HCT116 (cell line): Measurements from ENCODE around the gene WSCD2. TPM values are rescaled to one million over a fixed set of nuclear protein-coding genes. Genes with fewer than 3 reads are reported as not detected.

Experiments used
- ATAC-seq: fragments of 200-7000 bp; cut with Tn5 transposase; 2 replicates; pipeline ENCODE4 v1.9.1; 2020; ENCODE audit warnings: mild to moderate bottlenecking, moderate library complexity
- BruUV-seq: library from RNA; stranded (reverse); fragments of 400-500 nt; replicated peaks from 2 replicates; lab custom pipeline; 2021; lab: Mats Ljungman, UMichigan
- CTCF ChIA-PET: fragments of 300-600 bp; sonication (Branson Sonifier 250); formaldehyde crosslinking; loops from one replicate; lab custom pipeline; 2021; ENCODE audit warnings: antibody characterized with exemption; lab: Charles Lee
- POLR2A ChIA-PET: fragments of 300-600, 350-600 bp; sonication (Branson Sonifier 250); formaldehyde crosslinking; loops from one replicate; lab custom pipeline; 2021; ENCODE audit warnings: antibody characterized with exemption; lab: Charles Lee
- RAD21 ChIA-PET, 2 experiments: fragments of 300-600 bp; sonication (Branson Sonifier 250); formaldehyde crosslinking; loops; one replicate each; lab custom pipeline; 2023; ENCODE audit warnings: low total read pairs in 2 of 2; ENCODE audit not compliant: uncharacterized antibody in 2 of 2, unreplicated experiment in 2 of 2, low non-redundant PET in 1 of 2; lab: Charles Lee
- DNase-seq: peaks from one replicate; pipeline ENCODE4 v3.0.0-alpha.2; 2010; ENCODE audit warnings: low read depth, low spot score
- H2AFZ ChIP-seq: fragments of 200-600 bp; shearing (Covaris generic), sonication (generic); 2 replicates; pipeline ENCODE4 v1.6.1; 2017; ENCODE audit warnings: low read depth, mixed run types, mixed read lengths, antibody characterized with exemption, low read length; ENCODE audit not compliant: poor library complexity, severe bottlenecking
- H3K27ac ChIP-seq: 2 replicates; pipeline ENCODE4 v1.5.1; 2012; ENCODE audit warnings: low read depth, low read length
- H3K27me3 ChIP-seq: fragments of 200-600 bp; sonication (generic); 2 replicates; pipeline ENCODE4 v1.6.1; 2016; ENCODE audit warnings: mixed run types, low read length, mixed read lengths; ENCODE audit not compliant: insufficient read depth
- H3K36me3 ChIP-seq, 2 experiments: fragments of 200-500 bp in 1 of 2; fragments of 200-600 bp in 1 of 2; sonication (Bioruptor generic) in 1 of 2; sonication (generic) in 1 of 2; 2 replicates each; pipeline versions ENCODE4 v1.5.1 to v1.6.1; 2014 to 2016; ENCODE audit warnings: low read length in 2 of 2, inconsistent platforms in 1 of 2, mixed read lengths in 1 of 2, mixed run types in 1 of 2; ENCODE audit not compliant: insufficient read depth in 2 of 2, control insufficient read depth in 1 of 2
- H3K4me1 ChIP-seq, 2 experiments: fragments of 200-600 bp in 1 of 2; sonication (generic) in 1 of 2; 2 replicates each; pipeline versions ENCODE4 v1.5.1 to v1.6.1; 2012 to 2017; ENCODE audit warnings: low read length in 2 of 2, inconsistent platforms in 1 of 2, mild to moderate bottlenecking in 1 of 2, mixed read lengths in 1 of 2, mixed run types in 1 of 2, moderate library complexity in 1 of 2; ENCODE audit not compliant: insufficient read depth in 2 of 2, control insufficient read depth in 1 of 2
- H3K4me2 ChIP-seq: fragments of 200-600 bp; sonication (generic); 2 replicates; pipeline ENCODE4 v1.6.1; 2017; ENCODE audit warnings: mixed run types, low read length, mixed read lengths
- H3K4me3 ChIP-seq, 2 experiments: fragments of 200-600 bp in 1 of 2; sonication (generic) in 1 of 2; replicated peaks in 1 of 2; 2 replicates each; pipeline ENCODE4 v1.5.1; 2011 to 2016; ENCODE audit warnings: low read length in 2 of 2, control low read depth in 1 of 2, low read depth in 1 of 2, mild to moderate bottlenecking in 1 of 2, mixed read lengths in 1 of 2, mixed run types in 1 of 2
- H3K79me2 ChIP-seq: fragments of 200-600 bp; sonication (generic); 2 replicates; pipeline ENCODE4 v1.6.1; 2017; ENCODE audit warnings: mild to moderate bottlenecking, mixed run types, low read length, moderate library complexity, mixed read lengths; ENCODE audit not compliant: insufficient read depth
- H3K9ac ChIP-seq: fragments of 200-600 bp; sonication (generic); 2 replicates; pipeline ENCODE4 v1.6.1; 2016; ENCODE audit warnings: low read length, mixed read lengths
- H3K9me2 ChIP-seq: fragments of 200-600 bp; sonication (generic), shearing (Covaris generic); 2 replicates; pipeline ENCODE4 v1.6.1; 2017; ENCODE audit warnings: mixed run types, mild to moderate bottlenecking, moderate library complexity; ENCODE audit not compliant: insufficient read depth
- H3K9me3 ChIP-seq, 2 experiments: fragments of 200-500 bp in 1 of 2; fragments of 200-600 bp in 1 of 2; sonication (Bioruptor generic) in 1 of 2; sonication (generic) in 1 of 2; 2 replicates each; pipeline ENCODE4 v1.6.1; 2014 to 2017; ENCODE audit warnings: low read length in 2 of 2, mixed read lengths in 2 of 2, inconsistent platforms in 1 of 2, low read depth in 1 of 2, mild to moderate bottlenecking in 1 of 2, mixed run types in 1 of 2, moderate library complexity in 1 of 2; ENCODE audit not compliant: control insufficient read depth in 1 of 2, insufficient read depth in 1 of 2
- H4K20me1 ChIP-seq: fragments of 200-600 bp; sonication (generic), shearing (Covaris generic); 2 replicates; pipeline ENCODE4 v1.6.1; 2017; ENCODE audit warnings: mixed run types, mild to moderate bottlenecking, moderate library complexity; ENCODE audit not compliant: insufficient read depth
- CEBPB ChIP-seq: IDR thresholded peaks from 2 replicates; pipeline ENCODE4 v1.6.1; 2012; ENCODE audit warnings: low read depth
- EGR1 ChIP-seq: IDR thresholded peaks from 2 replicates; pipeline ENCODE4 v1.6.1; 2012; ENCODE audit warnings: low read depth
- EZH2 ChIP-seq: fragments of 200-600 bp; sonication (generic); IDR thresholded peaks from 2 replicates; pipeline ENCODE4 v1.6.1; 2017; ENCODE audit warnings: antibody characterized with exemption, mixed run types
- FOSL1 ChIP-seq: IDR thresholded peaks from 2 replicates; pipeline ENCODE4 v1.6.1; 2012; ENCODE audit warnings: low read depth
- POLR2AphosphoS5 ChIP-seq: IDR thresholded peaks from 2 replicates; pipeline ENCODE4 v1.6.1; 2011; ENCODE audit warnings: mild to moderate bottlenecking, low read depth, low read length, moderate library complexity
- SIN3A ChIP-seq: IDR thresholded peaks from 2 replicates; pipeline ENCODE4 v1.6.1; 2012; ENCODE audit warnings: low read depth
- SP1 ChIP-seq: IDR thresholded peaks from 2 replicates; pipeline ENCODE4 v1.6.1; 2012; ENCODE audit warnings: low read depth
- TCF7L2 ChIP-seq: IDR thresholded peaks from 2 replicates; pipeline ENCODE4 v1.7.0; 2011; ENCODE audit warnings: borderline replicate concordance, inconsistent platforms; ENCODE audit not compliant: insufficient read depth, insufficient read length; ENCODE audit errors: extremely low read depth
- YY1 ChIP-seq: IDR thresholded peaks from 2 replicates; pipeline ENCODE4 v1.6.1; 2011; ENCODE audit warnings: low read length, low read depth, moderate library complexity, mild to moderate bottlenecking; ENCODE audit not compliant: insufficient replicate concordance; ENCODE audit errors: extremely low read depth
- ZNF274 ChIP-seq: fragments of 200-500 bp; sonication (Bioruptor generic); IDR thresholded peaks from 2 replicates; pipeline ENCODE4 v1.6.1; 2014; ENCODE audit warnings: mild to moderate bottlenecking, low read depth, low read length, inconsistent platforms
- intact Hi-C: fragments of 100-400 bp; cut with micrococcal nuclease; formaldehyde crosslinking; loops from 2 replicates; pipeline ENCODE4 v1.10.0; 2022
- total RNA-seq: library from RNA; stranded (reverse); gene quantifications from one replicate; pipeline ENCODE4 v1.2.1, GENCODE V29; 2021; ENCODE audit not compliant: unreplicated experiment
- TF ChIP-seq, protein P1 (sequence below): IDR thresholded peaks from 2 replicates; pipeline ENCODE4 v1.6.1; 2012
- TF ChIP-seq, protein P2 (sequence below): IDR thresholded peaks from 2 replicates; pipeline ENCODE4 v1.6.1; 2011; ENCODE audit warnings: mild to moderate bottlenecking, low read length, moderate library complexity; ENCODE audit not compliant: insufficient replicate concordance; ENCODE audit errors: extremely low read depth

The WSCD2 gene
- total RNA-seq, 1 experiment from 2014 or later, result 0.05 TPM

DNA sequence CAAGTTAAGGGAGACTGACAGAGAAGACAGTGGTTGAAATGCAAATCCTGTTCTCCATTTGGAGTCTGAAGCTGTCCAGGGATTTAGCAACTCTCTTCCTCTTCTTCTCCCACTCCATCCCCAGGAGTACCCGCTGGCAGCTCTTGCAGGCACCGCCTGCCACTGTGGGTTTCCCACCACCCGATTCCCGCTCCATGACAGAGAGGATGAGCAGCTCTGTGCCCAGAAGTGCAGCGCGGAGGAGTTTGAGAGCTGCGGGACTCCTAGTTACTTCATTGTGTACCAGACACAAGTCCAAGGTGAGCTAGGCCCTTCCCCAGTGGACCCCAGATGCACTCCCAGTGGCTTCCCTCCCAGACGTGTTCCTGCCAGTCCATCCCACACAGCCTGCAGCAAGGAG lies 97.8 kb downstream of the WSCD2 start:
- Histone ChIP-seq H4K20me1 (no peaks in the 10 kb centered on the region), H3K4me3 (no peak overlapping the region)
- TF ChIP-seq, protein P1, sequence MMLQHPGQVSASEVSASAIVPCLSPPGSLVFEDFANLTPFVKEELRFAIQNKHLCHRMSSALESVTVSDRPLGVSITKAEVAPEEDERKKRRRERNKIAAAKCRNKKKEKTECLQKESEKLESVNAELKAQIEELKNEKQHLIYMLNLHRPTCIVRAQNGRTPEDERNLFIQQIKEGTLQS, result no peak
- TF ChIP-seq SP1, result no peak
- TF ChIP-seq FOSL1, result no peak
- TF ChIP-seq SIN3A, result no peak
- TF ChIP-seq CEBPB, result no peak
- TF ChIP-seq, all 23 proteins: peak for 0
- DNase-seq, result no peak
- Histone ChIP-seq H3K79me2 (no peaks in the 10 kb centered on the region), H3K9me2 (no peaks in the 10 kb centered on the region), H3K9ac (no peak overlapping the region), H3K4me2 (no peak overlapping the region), H3K36me3 (no peaks in the 10 kb centered on the region), H3K4me1 (no peaks in the 10 kb centered on the region), H3K9me3 (no peaks in the 10 kb centered on the region), H3K27ac (no peak overlapping the region), H3K27me3 (peaks cover 36% of the 10 kb centered on the region), H2AFZ (no peak overlapping the region)
- RAD21 ChIA-PET, result no interaction called here
- BruUV-seq, result no TSS peak
- intact Hi-C loops, result no loop called here
- CTCF ChIA-PET, result no interaction called here
- POLR2A ChIA-PET, result no interaction called here
- ATAC-seq, result no peak

DNA sequence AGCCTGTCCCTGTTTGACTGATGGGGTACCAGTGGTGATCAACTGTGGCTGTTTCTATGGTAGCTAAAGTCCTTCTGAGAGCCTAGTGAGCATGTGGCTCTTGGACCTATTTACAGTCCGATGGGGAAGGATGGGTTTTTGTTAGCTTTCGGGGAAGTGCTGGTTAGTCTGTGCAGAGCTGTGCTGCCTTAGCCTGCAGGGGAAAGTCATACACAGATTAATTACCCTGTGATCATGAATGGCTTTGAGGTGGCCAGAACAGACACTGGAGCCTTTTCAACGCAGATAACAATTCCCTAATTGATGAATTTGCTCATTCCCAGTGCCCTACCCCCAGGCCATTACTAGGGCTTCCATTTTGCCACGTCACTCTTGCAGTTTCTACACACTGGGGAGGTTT lies 99.7 kb downstream of the WSCD2 start:
- POLR2A ChIA-PET, result no interaction called here
- Histone ChIP-seq H3K4me3 (no peak overlapping the region), H3K9ac (no peak overlapping the region), H3K79me2 (no peaks in the 10 kb centered on the region), H3K9me2 (no peaks in the 10 kb centered on the region), H3K36me3 (no peaks in the 10 kb centered on the region), H3K9me3 (no peaks in the 10 kb centered on the region), H2AFZ (no peak overlapping the region), H3K4me2 (no peak overlapping the region), H3K27me3 (peaks cover 32% of the 10 kb centered on the region), H4K20me1 (no peaks in the 10 kb centered on the region), H3K4me1 (peaks cover 0 to 3% of the 10 kb centered on the region in 2 experiments; a peak in 1 of 4 replicates), H3K27ac (no peak overlapping the region)
- RAD21 ChIA-PET, result no interaction called here
- DNase-seq (no peak), ATAC-seq (no peak)
- intact Hi-C loops, result no loop called here
- no TSS peak for BruUV-seq
- CTCF ChIA-PET, result no interaction called here
- TF ChIP-seq, protein P2, sequence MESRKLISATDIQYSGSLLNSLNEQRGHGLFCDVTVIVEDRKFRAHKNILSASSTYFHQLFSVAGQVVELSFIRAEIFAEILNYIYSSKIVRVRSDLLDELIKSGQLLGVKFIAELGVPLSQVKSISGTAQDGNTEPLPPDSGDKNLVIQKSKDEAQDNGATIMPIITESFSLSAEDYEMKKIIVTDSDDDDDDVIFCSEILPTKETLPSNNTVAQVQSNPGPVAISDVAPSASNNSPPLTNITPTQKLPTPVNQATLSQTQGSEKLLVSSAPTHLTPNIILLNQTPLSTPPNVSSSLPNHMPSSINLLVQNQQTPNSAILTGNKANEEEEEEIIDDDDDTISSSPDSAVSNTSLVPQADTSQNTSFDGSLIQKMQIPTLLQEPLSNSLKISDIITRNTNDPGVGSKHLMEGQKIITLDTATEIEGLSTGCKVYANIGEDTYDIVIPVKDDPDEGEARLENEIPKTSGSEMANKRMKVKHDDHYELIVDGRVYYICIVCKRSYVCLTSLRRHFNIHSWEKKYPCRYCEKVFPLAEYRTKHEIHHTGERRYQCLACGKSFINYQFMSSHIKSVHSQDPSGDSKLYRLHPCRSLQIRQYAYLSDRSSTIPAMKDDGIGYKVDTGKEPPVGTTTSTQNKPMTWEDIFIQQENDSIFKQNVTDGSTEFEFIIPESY, result no peak
- no peak for TF ChIP-seq EZH2
- TF ChIP-seq EGR1, result no peak
- no peak for TF ChIP-seq POLR2AphosphoS5
- TF ChIP-seq YY1, result no peak
- TF ChIP-seq ZNF274, result no peak
- TF ChIP-seq TCF7L2, result no peak
- no peak for TF ChIP-seq SIN3A
